Ishikawa (cell line): ENCODE measurements around the gene CNTN4.

Experiments
- CEBPB ChIP-seq: IDR thresholded peaks from 2 replicates; pipeline ENCODE4 v1.6.1; 2012
- CREB1 ChIP-seq: IDR thresholded peaks from 2 replicates; pipeline ENCODE4 v1.6.1; 2012; ENCODE audit warnings: low read depth
- EGR1 ChIP-seq: IDR thresholded peaks from 2 replicates; pipeline ENCODE4 v1.6.1; 2012
- EP300 ChIP-seq: IDR thresholded peaks from 2 replicates; pipeline ENCODE4 v1.6.1; 2012; ENCODE audit warnings: borderline replicate concordance
- FOXM1 ChIP-seq: IDR thresholded peaks from 2 replicates; pipeline ENCODE4 v1.6.1; 2012; ENCODE audit warnings: low read depth, borderline replicate concordance
- NFIC ChIP-seq: IDR thresholded peaks from 2 replicates; pipeline ENCODE4 v1.6.1; 2012
- TAF1 ChIP-seq: IDR thresholded peaks from 2 replicates; pipeline ENCODE4 v1.6.1; 2012; ENCODE audit warnings: low read depth, mild to moderate bottlenecking
- TCF12 ChIP-seq: IDR thresholded peaks from 2 replicates; pipeline ENCODE4 v1.6.1; 2012; ENCODE audit warnings: low read depth
- YY1 ChIP-seq: IDR thresholded peaks from 2 replicates; pipeline ENCODE4 v1.6.1; 2012; ENCODE audit warnings: low read depth
- ZBTB7A ChIP-seq: IDR thresholded peaks from 2 replicates; pipeline ENCODE4 v1.6.1; 2012; ENCODE audit warnings: low read depth
- TF ChIP-seq, protein P1 (sequence below): IDR thresholded peaks from 2 replicates; pipeline ENCODE4 v1.6.1; 2012; ENCODE audit warnings: low read depth, mild to moderate bottlenecking
- TF ChIP-seq, protein P2 (sequence below): IDR thresholded peaks from 2 replicates; pipeline ENCODE4 v1.6.1; 2012

DNA sequence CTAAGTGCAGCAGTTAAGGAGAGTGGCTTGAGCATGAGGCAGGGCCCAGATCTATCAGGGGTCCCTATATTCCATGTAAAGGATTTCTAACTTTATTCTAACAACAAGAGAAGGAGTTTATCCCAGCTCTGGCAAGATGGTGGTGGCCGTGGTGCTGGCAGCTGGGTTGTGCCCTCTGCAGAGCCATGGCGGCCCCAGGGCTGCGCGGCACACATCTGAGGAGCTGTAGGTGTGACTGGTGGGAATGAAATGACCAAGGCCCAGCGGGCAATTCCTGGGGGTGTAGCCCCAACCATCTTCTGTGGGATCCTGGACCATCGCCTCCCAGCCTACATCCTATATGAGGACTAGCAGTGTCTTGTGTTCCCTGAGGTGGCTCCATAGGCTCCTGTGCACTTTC, 263.5 kb downstream of the CNTN4 start:
- TF ChIP-seq YY1 (no peak), CREB1 (no peak), EP300 (no peak), CEBPB (no peak), TAF1 (no peak), NFIC (no peak), ZBTB7A (no peak), FOXM1 (no peak), EGR1 (no peak), TCF12 (no peak)
- TF ChIP-seq, protein P1, sequence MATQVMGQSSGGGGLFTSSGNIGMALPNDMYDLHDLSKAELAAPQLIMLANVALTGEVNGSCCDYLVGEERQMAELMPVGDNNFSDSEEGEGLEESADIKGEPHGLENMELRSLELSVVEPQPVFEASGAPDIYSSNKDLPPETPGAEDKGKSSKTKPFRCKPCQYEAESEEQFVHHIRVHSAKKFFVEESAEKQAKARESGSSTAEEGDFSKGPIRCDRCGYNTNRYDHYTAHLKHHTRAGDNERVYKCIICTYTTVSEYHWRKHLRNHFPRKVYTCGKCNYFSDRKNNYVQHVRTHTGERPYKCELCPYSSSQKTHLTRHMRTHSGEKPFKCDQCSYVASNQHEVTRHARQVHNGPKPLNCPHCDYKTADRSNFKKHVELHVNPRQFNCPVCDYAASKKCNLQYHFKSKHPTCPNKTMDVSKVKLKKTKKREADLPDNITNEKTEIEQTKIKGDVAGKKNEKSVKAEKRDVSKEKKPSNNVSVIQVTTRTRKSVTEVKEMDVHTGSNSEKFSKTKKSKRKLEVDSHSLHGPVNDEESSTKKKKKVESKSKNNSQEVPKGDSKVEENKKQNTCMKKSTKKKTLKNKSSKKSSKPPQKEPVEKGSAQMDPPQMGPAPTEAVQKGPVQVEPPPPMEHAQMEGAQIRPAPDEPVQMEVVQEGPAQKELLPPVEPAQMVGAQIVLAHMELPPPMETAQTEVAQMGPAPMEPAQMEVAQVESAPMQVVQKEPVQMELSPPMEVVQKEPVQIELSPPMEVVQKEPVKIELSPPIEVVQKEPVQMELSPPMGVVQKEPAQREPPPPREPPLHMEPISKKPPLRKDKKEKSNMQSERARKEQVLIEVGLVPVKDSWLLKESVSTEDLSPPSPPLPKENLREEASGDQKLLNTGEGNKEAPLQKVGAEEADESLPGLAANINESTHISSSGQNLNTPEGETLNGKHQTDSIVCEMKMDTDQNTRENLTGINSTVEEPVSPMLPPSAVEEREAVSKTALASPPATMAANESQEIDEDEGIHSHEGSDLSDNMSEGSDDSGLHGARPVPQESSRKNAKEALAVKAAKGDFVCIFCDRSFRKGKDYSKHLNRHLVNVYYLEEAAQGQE, result no peak
- TF ChIP-seq, protein P2, sequence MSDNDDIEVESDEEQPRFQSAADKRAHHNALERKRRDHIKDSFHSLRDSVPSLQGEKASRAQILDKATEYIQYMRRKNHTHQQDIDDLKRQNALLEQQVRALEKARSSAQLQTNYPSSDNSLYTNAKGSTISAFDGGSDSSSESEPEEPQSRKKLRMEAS, result no peak
